ENCODE results near the gene PTPN14.

The PTPN14 gene

GRCh38 chr1:214435867-214436266, 115.5 kb downstream of the PTPN14 start:
- DNase-seq (ENCODE audit: low read depth in 1 of 2, low spot score in 1 of 2), result no peak

GRCh38 chr1:214432245-214432644, 119.2 kb downstream of the PTPN14 start:
- no peak for DNase-seq (ENCODE audit: low read depth in 1 of 2, low spot score in 1 of 2)

- no peak for DNase-seq (ENCODE audit: low read depth in 1 of 2, low spot score in 1 of 2)
Observed at GRCh38 chr1:214429951-214430770, 121.2 kb downstream of the PTPN14 start.

GRCh38 chr1:214427871-214428277, 123.5 kb downstream of the PTPN14 start:
- peak in 1 of 2 donors; percentile 8 for DNase-seq (ENCODE audit: low read depth in 1 of 2, low spot score in 1 of 2)

- DNase-seq (ENCODE audit: low read depth in 1 of 2, low spot score in 1 of 2), result no peak
Observed at GRCh38 chr1:214426426-214426812, 125.0 kb downstream of the PTPN14 start.

- DNase-seq (ENCODE audit: low read depth in 1 of 2, low spot score in 1 of 2), result no peak
Observed at GRCh38 chr1:214425716-214426425, 125.5 kb downstream of the PTPN14 start.

- DNase-seq (ENCODE audit: low read depth in 1 of 2, low spot score in 1 of 2), result no peak
Observed at GRCh38 chr1:214425101-214425500, 126.3 kb downstream of the PTPN14 start.

- DNase-seq (ENCODE audit: low read depth in 1 of 2, low spot score in 1 of 2), result no peak
Observed at GRCh38 chr1:214423045-214423444, 128.4 kb downstream of the PTPN14 start.

- no peak for DNase-seq (ENCODE audit: low read depth in 1 of 2, low spot score in 1 of 2)
Observed at GRCh38 chr1:214422137-214422671, 129.2 kb downstream of the PTPN14 start.

- no peak for DNase-seq (ENCODE audit: low read depth in 1 of 2, low spot score in 1 of 2)
Observed at GRCh38 chr1:214420833-214421232, 130.6 kb downstream of the PTPN14 start.

- DNase-seq (ENCODE audit: low read depth in 1 of 2, low spot score in 1 of 2), result no peak
Observed at GRCh38 chr1:214420341-214420740, 131.1 kb downstream of the PTPN14 start.

- no peak for DNase-seq (ENCODE audit: low read depth in 1 of 2, low spot score in 1 of 2)
Observed at GRCh38 chr1:214419650-214420049, 131.8 kb downstream of the PTPN14 start.

- no peak for DNase-seq (ENCODE audit: low read depth in 1 of 2, low spot score in 1 of 2)
Observed at GRCh38 chr1:214418391-214418790, 133.0 kb downstream of the PTPN14 start.

- no peak for DNase-seq (ENCODE audit: low read depth in 1 of 2, low spot score in 1 of 2)
Observed at GRCh38 chr1:214417545-214418210, 133.7 kb downstream of the PTPN14 start.

- DNase-seq (ENCODE audit: low read depth in 1 of 2, low spot score in 1 of 2), result no peak
Observed at GRCh38 chr1:214416858-214417257, 134.5 kb downstream of the PTPN14 start.

- no peak for DNase-seq (ENCODE audit: low read depth in 1 of 2, low spot score in 1 of 2)
Observed at GRCh38 chr1:214416417-214416816, 135.0 kb downstream of the PTPN14 start.

GRCh38 chr1:214415131-214415530, 136.3 kb downstream of the PTPN14 start:
- no peak for DNase-seq (ENCODE audit: low read depth in 1 of 2, low spot score in 1 of 2)

- no peak for DNase-seq (ENCODE audit: low read depth in 1 of 2, low spot score in 1 of 2)
Observed at GRCh38 chr1:214414691-214415090, 136.7 kb downstream of the PTPN14 start.

GRCh38 chr1:214413315-214413714, 138.1 kb downstream of the PTPN14 start:
- no peak for DNase-seq (ENCODE audit: low read depth in 1 of 2, low spot score in 1 of 2)

GRCh38 chr1:214404571-214405213, 146.7 kb downstream of the PTPN14 start:
- DNase-seq (ENCODE audit: low read depth in 1 of 2, low spot score in 1 of 2), result no peak

- no peak for DNase-seq (ENCODE audit: low read depth in 1 of 2, low spot score in 1 of 2)
Observed at GRCh38 chr1:214404154-214404553, 147.2 kb downstream of the PTPN14 start.

Measured in stimulated activated CD4-positive, alpha-beta T cell treated with anti-CD3 and anti-CD28 coated beads, Interleukin-15, amount 100 ng/mL, for 1 hour (primary cell).